K562 (cell line): ENCODE results near the gene KLHL6. TPM values are rescaled to one million over a fixed set of nuclear protein-coding genes. Genes with fewer than 3 reads are reported as not detected.

Experiments used
- AFF1 ChIP-seq, 2 experiments: fragments of 450-650 bp; IDR thresholded peaks; 2 replicates each; pipeline ENCODE4 v1.6.1; 2018; ENCODE audit warnings: mild to moderate bottlenecking in 2 of 2, low read depth in 1 of 2; ENCODE audit not compliant: partially characterized antibody in 2 of 2
- BMI1 ChIP-seq: fragments of 150-350 bp; IDR thresholded peaks from 2 replicates; pipeline ENCODE4 v1.6.1; 2014; ENCODE audit warnings: low read length
- CBX2 ChIP-seq: fragments of 200-600 bp; sonication (generic); IDR thresholded peaks from one replicate; pipeline ENCODE4 v1.6.1; 2012; ENCODE audit warnings: mild to moderate bottlenecking, low read length, inconsistent platforms; ENCODE audit not compliant: insufficient read depth, poor library complexity, severe bottlenecking
- ERF ChIP-seq: fragments of 450-650 bp; formaldehyde crosslinking; IDR thresholded peaks from 2 replicates; pipeline ENCODE4 v1.4.0; 2020; ENCODE audit warnings: mild to moderate bottlenecking, mixed read lengths
- ILF3 ChIP-seq: fragments of 450-650 bp; IDR thresholded peaks from 2 replicates; pipeline ENCODE4 v1.6.1; 2018; ENCODE audit warnings: antibody characterized with exemption, mild to moderate bottlenecking, moderate library complexity, borderline replicate concordance
- LCOR ChIP-seq: sonication (generic); formaldehyde crosslinking; IDR thresholded peaks from 2 replicates; pipeline ENCODE4 v1.8.0; 2022; ENCODE audit warnings: mild to moderate bottlenecking, missing genetic modification reagents
- MTA1 ChIP-seq: fragments of 450-650 bp; IDR thresholded peaks from 2 replicates; pipeline ENCODE4 v1.6.1; 2017; ENCODE audit warnings: borderline replicate concordance
- NBN ChIP-seq: fragments of 450-650 bp; IDR thresholded peaks from 2 replicates; pipeline ENCODE4 v1.6.1; 2016; ENCODE audit warnings: low read depth, mild to moderate bottlenecking
- SRSF9 ChIP-seq: fragments of 200-400 bp; formaldehyde crosslinking; IDR thresholded peaks from 2 replicates; pipeline ENCODE4 v1.6.1; 2017; ENCODE audit warnings: low read depth, low read length, borderline replicate concordance
- THRA ChIP-seq: fragments of 450-650 bp; IDR thresholded peaks from 2 replicates; pipeline ENCODE4 v1.6.1; 2017; ENCODE audit warnings: mild to moderate bottlenecking, moderate library complexity
- ZBTB11 ChIP-seq, 3 experiments: fragments of 200-800 bp in 1 of 3; fragments of 250-450 bp in 1 of 3; fragments of 450-650 bp in 1 of 3; sonication (Bioruptor Pico) in 1 of 3; sonication (Bioruptor generic) in 1 of 3; formaldehyde crosslinking in 1 of 3; IDR thresholded peaks; 2 replicates each; pipeline versions ENCODE4 v1.6.1 to v1.8.0; 2016 to 2022; ENCODE audit warnings: mild to moderate bottlenecking in 2 of 3, missing genetic modification characterization in 2 of 3, missing compliant biosample characterization in 1 of 3, moderate library complexity in 1 of 3
- ZBTB49 ChIP-seq: sonication (generic); formaldehyde crosslinking; IDR thresholded peaks from 2 replicates; pipeline ENCODE4 v1.8.0; 2022; ENCODE audit warnings: missing genetic modification reagents, mild to moderate bottlenecking, borderline replicate concordance
- polyA plus RNA-seq, 8 experiments: library from polyadenylated mRNA; depleted of rRNA in 4 of 8; stranded (reverse) in 5 of 8; unstranded in 3 of 8; fragments of >200 nt; fragmentation: Nextera tagmentation in 2 of 8; fragmentation: Illumina TruSeq in 1 of 8; extraction: Ambion mirVana in 2 of 8; extraction: Trizol in 1 of 8; gene quantifications; 2 replicates each; pipeline versions ENCODE4 v1.2.1 to v1.2.3, GENCODE V29; 2011 to 2014; ENCODE audit warnings: inconsistent platforms in 1 of 8, missing spikeins in 1 of 8
- total RNA-seq, 7 experiments: library from RNA; depleted of rRNA in 6 of 7; stranded (reverse); fragments of >200 nt in 6 of 7; fragmentation: Illumina TruSeq in 2 of 7; extraction: Trizol in 2 of 7; gene quantifications; 2 replicates each; pipeline versions ENCODE4 v1.2.1 to v1.2.3, GENCODE V29; 2011 to 2021; ENCODE audit warnings: low replicate concordance in 1 of 7
- TF ChIP-seq, protein P1 (sequence below): fragments of 450-650 bp; formaldehyde crosslinking; IDR thresholded peaks from 2 replicates; pipeline ENCODE4 v1.4.0; 2020; ENCODE audit warnings: mild to moderate bottlenecking, moderate library complexity

Gene KLHL6
- total and polyA plus RNA-seq, 9 of the 15 experiments (the other 6 are each of a cell fraction or from before 2014, with no cell fraction given): 0.18 to 2.1 (median 1.4) TPM

GRCh38 chr3:183532620-183533411 lies 22.7 kb downstream of the KLHL6 start (continued):
- TF ChIP-seq BMI1: no peak
- TF ChIP-seq ILF3: no peak
- no peak for TF ChIP-seq ERF (CRISPR knock-in tag)
- TF ChIP-seq ZBTB11 (CRISPR knock-in tag; IDR thresholded peaks at IDR 0.05): no peak
- TF ChIP-seq LCOR: no peak
- no peak for TF ChIP-seq ZBTB49 (CRISPR knock-in tag)
- TF ChIP-seq, protein P1, sequence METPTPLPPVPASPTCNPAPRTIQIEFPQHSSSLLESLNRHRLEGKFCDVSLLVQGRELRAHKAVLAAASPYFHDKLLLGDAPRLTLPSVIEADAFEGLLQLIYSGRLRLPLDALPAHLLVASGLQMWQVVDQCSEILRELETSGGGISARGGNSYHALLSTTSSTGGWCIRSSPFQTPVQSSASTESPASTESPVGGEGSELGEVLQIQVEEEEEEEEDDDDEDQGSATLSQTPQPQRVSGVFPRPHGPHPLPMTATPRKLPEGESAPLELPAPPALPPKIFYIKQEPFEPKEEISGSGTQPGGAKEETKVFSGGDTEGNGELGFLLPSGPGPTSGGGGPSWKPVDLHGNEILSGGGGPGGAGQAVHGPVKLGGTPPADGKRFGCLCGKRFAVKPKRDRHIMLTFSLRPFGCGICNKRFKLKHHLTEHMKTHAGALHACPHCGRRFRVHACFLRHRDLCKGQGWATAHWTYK (CRISPR knock-in tag): no peak
- no peak for TF ChIP-seq CBX2
- no peak for TF ChIP-seq THRA
- no peak for TF ChIP-seq SRSF9
- peak; percentile 84 for TF ChIP-seq NBN
- TF ChIP-seq AFF1 (IDR thresholded peaks at IDR 0.05; ENCODE audit: low read depth in 1 of 2, partially characterized antibody in 2 of 2): peak in 1 of 2 experiments; percentile 51
- peak; percentile 87 for TF ChIP-seq MTA1
